A549 (cell line): ENCODE results near the gene CYP2D6. TPM values are rescaled to one million over a fixed set of nuclear protein-coding genes. Genes with fewer than 3 reads are reported as not detected.
"Not testable (repeated sequence)": the region's sequence is repeated elsewhere in the genome, so short reads cannot be mapped to it uniquely, and the experiment has no call there.

Experiments
- ATAC-seq, 2 experiments: fragments of 200-7000 bp in 1 of 2; fragments of >200 bp in 1 of 2; cut with Nextera tagmentation in 1 of 2; cut with Tn5 transposase in 1 of 2; 3 replicates each; pipeline versions ENCODE4 v1.8.0 to v1.9.1; 2018 to 2020; ENCODE audit warnings: mild to moderate bottlenecking in 1 of 2, moderate library complexity in 1 of 2
- CTCF ChIA-PET: fragments of 300-600 bp; sonication (Branson Sonifier 250); formaldehyde crosslinking; extraction: SDS; loops from one replicate; lab custom pipeline; 2021; ENCODE audit warnings: antibody characterized with exemption, inconsistent platforms; lab: Yijun Ruan, JAX
- POLR2A ChIA-PET: fragments of 350-600 bp; formaldehyde crosslinking; extraction: SDS; loops from one replicate; lab custom pipeline; 2021; ENCODE audit warnings: antibody characterized with exemption, inconsistent platforms; lab: Yijun Ruan, JAX
- DNase-seq, 2 experiments: peaks; one replicate each; pipeline versions ENCODE4 v3.0.0 to v3.0.0-alpha.2; 2011 to 2016; ENCODE audit warnings: low read depth in 1 of 2, low spot score in 1 of 2
- FAIRE-seq: peaks from 2 replicates; lab custom pipeline; 2011; peaks lifted over from hg19 to GRCh38; lab: Jason Lieb, UNC
- H3K27ac ChIP-seq, 2 experiments: fragments of >200 bp; sonication (Bioruptor Twin); formaldehyde crosslinking; 3 replicates each; pipeline ENCODE4 v1.5.1; 2016 to 2017
- H3K4me1 ChIP-seq: fragments of >200 bp; sonication (Bioruptor Twin); formaldehyde crosslinking; 3 replicates; pipeline ENCODE4 v1.6.1; 2016
- H3K4me2 ChIP-seq: fragments of >200 bp; sonication (Bioruptor Twin); formaldehyde crosslinking; 3 replicates; pipeline ENCODE4 v1.6.1; 2016
- H3K4me3 ChIP-seq: fragments of >200 bp; sonication (Bioruptor Twin); formaldehyde crosslinking; 3 replicates; pipeline ENCODE4 v1.5.1; 2016
- H3K9me3 ChIP-seq: fragments of >200 bp; sonication (Bioruptor Twin); formaldehyde crosslinking; 3 replicates; pipeline ENCODE4 v1.6.1; 2016
- CHD2 ChIP-seq: fragments of 150-350 bp; IDR thresholded peaks from 2 replicates; pipeline ENCODE4 v1.6.1; 2014; ENCODE audit warnings: low read length; ENCODE audit not compliant: partially characterized antibody
- CHD4 ChIP-seq: fragments of 200-600 bp; sonication (generic); IDR thresholded peaks from 2 replicates; pipeline ENCODE4 v1.6.1; 2016; ENCODE audit warnings: antibody characterized with exemption, mild to moderate bottlenecking, borderline replicate concordance
- EHF ChIP-seq: fragments of 250-450 bp; sonication (Bioruptor Pico); IDR thresholded peaks from 2 replicates; pipeline ENCODE4 v1.5.0; 2020; ENCODE audit warnings: mild to moderate bottlenecking
- FOSL2 ChIP-seq, 2 experiments: fragments of 450-650 bp in 1 of 2; fragments of >200 bp in 1 of 2; sonication (Bioruptor Twin) in 1 of 2; formaldehyde crosslinking; IDR thresholded peaks; 2 replicates each; pipeline versions ENCODE4 v1.5.0 to v1.6.1; 2016 to 2020; ENCODE audit warnings: mild to moderate bottlenecking in 1 of 2, moderate library complexity in 1 of 2
- FOXS1 ChIP-seq: fragments of 250-450 bp; sonication (Bioruptor Pico); IDR thresholded peaks from 2 replicates; pipeline ENCODE4 v1.5.0; 2020; ENCODE audit warnings: mild to moderate bottlenecking, moderate library complexity
- HES2 ChIP-seq: fragments of >200 bp; sonication (Bioruptor Twin); formaldehyde crosslinking; IDR thresholded peaks from 2 replicates; pipeline ENCODE4 v1.6.1; 2016
- JUN ChIP-seq, 2 experiments: fragments of >200 bp; sonication (Bioruptor Twin); formaldehyde crosslinking; IDR thresholded peaks; 2 replicates in 1 of 2; 3 replicates in 1 of 2; pipeline ENCODE4 v1.6.1; 2016 to 2017
- JUNB ChIP-seq: fragments of >200 bp; sonication (Bioruptor Twin); formaldehyde crosslinking; IDR thresholded peaks from 2 replicates; pipeline ENCODE4 v1.6.1; 2016
- KDM1A ChIP-seq: fragments of 200-600 bp; sonication (generic); IDR thresholded peaks from 2 replicates; pipeline ENCODE4 v1.6.1; 2016; ENCODE audit warnings: low read depth, mild to moderate bottlenecking
- MAFK ChIP-seq: fragments of 450-650 bp; IDR thresholded peaks from 2 replicates; pipeline ENCODE4 v1.6.1; 2014; ENCODE audit not compliant: partially characterized antibody
- MAX ChIP-seq: IDR thresholded peaks from 2 replicates; pipeline ENCODE4 v1.6.1; 2012
- MAZ ChIP-seq: fragments of 150-350 bp; IDR thresholded peaks from 2 replicates; pipeline ENCODE4 v1.6.1; 2014; ENCODE audit warnings: antibody characterized with exemption, low read depth, low read length, borderline replicate concordance
- MYC ChIP-seq: IDR thresholded peaks from 2 replicates; pipeline ENCODE4 v1.6.1; 2012; ENCODE audit warnings: mild to moderate bottlenecking, inconsistent platforms, low read length, improper control_type of control experiment, borderline replicate concordance
- NR3C1 ChIP-seq: fragments of >200 bp; sonication (Bioruptor Twin); formaldehyde crosslinking; IDR thresholded peaks from 3 replicates; pipeline ENCODE4 v1.6.1; 2017
- PBX3 ChIP-seq: IDR thresholded peaks from 2 replicates; pipeline ENCODE4 v1.6.1; 2012
- RAD21 ChIP-seq, 2 experiments: fragments of >200 bp in 1 of 2; sonication (Bioruptor Twin) in 1 of 2; formaldehyde crosslinking in 1 of 2; IDR thresholded peaks in 1 of 2; conservative IDR thresholded peaks in 1 of 2; 2 replicates in 1 of 2; 3 replicates in 1 of 2; pipeline ENCODE4 v1.6.1; 2012 to 2018; ENCODE audit warnings: inconsistent platforms in 1 of 2
- RARB ChIP-seq: fragments of 250-450 bp; sonication (Bioruptor Pico); IDR thresholded peaks from 2 replicates; pipeline ENCODE4 v1.8.0; 2021; ENCODE audit warnings: mild to moderate bottlenecking, moderate library complexity
- RCOR1 ChIP-seq: fragments of 150-350 bp; IDR thresholded peaks from 2 replicates; pipeline ENCODE4 v1.6.1; 2014; ENCODE audit warnings: antibody characterized with exemption, low read length, low read depth
- RNF2 ChIP-seq: fragments of 200-600 bp; sonication (generic); IDR thresholded peaks from 2 replicates; pipeline ENCODE4 v1.6.1; 2016; ENCODE audit warnings: low read depth, mild to moderate bottlenecking, antibody characterized with exemption, moderate library complexity, borderline replicate concordance
- SREBF2 ChIP-seq: fragments of 450-650 bp; IDR thresholded peaks from 2 replicates; pipeline ENCODE4 v1.6.1; 2014; ENCODE audit warnings: mild to moderate bottlenecking, moderate library complexity
- TFCP2L1 ChIP-seq: fragments of 250-450 bp; sonication (Bioruptor Pico); IDR thresholded peaks from 2 replicates; pipeline ENCODE4 v1.5.0; 2021; ENCODE audit warnings: mild to moderate bottlenecking
- TP53 ChIP-seq: fragments of 250-450 bp; sonication (Bioruptor Pico); IDR thresholded peaks from 2 replicates; pipeline ENCODE4 v1.5.0; 2021; ENCODE audit warnings: mild to moderate bottlenecking, moderate library complexity
- ZFP36 ChIP-seq: fragments of 450-650 bp; IDR thresholded peaks from 2 replicates; pipeline ENCODE4 v1.6.1; 2014; ENCODE audit warnings: borderline replicate concordance; ENCODE audit not compliant: partially characterized antibody
- ZSCAN20 ChIP-seq: fragments of 250-450 bp; sonication (Bioruptor Pico); IDR thresholded peaks from 2 replicates; pipeline ENCODE4 v1.8.0; 2022; ENCODE audit warnings: mild to moderate bottlenecking, moderate library complexity
- WGBS: methylation state at CpG from one replicate; pipeline ENCODE4 v1.1.6; 2017; ENCODE audit errors: missing lambda C conversion rate; 5-methylcytosine and 5-hydroxymethylcytosine counted together
- polyA plus RNA-seq, 4 experiments: library from polyadenylated mRNA; depleted of rRNA in 3 of 4; stranded (reverse); fragments of >200 nt; fragmentation: RNase III in 1 of 4; extraction: RNeasy Plus Mini Kit Qiagen cat#74134 plus additional on column Dnase treatment in 1 of 4; gene quantifications; 2 replicates in 3 of 4; 3 replicates in 1 of 4; pipeline ENCODE4 v1.2.3, GENCODE V29; 2011 to 2017
- TF ChIP-seq, protein P1 (sequence below): fragments of >200 bp; sonication (Bioruptor Twin); formaldehyde crosslinking; IDR thresholded peaks from 3 replicates; pipeline ENCODE4 v1.5.1; 2016
- TF ChIP-seq, protein P2 (sequence below): fragments of 150-350 bp; IDR thresholded peaks from 2 replicates; pipeline ENCODE4 v1.6.1; 2014; ENCODE audit warnings: low read depth, mild to moderate bottlenecking, low read length
- TF ChIP-seq, protein P3 (sequence below): fragments of >200 bp; sonication (Bioruptor Twin); formaldehyde crosslinking; IDR thresholded peaks from 3 replicates; pipeline ENCODE4 v1.6.1; 2016
- TF ChIP-seq, protein P4 (sequence below): fragments of 450-650 bp; IDR thresholded peaks from 2 replicates; pipeline ENCODE4 v1.6.1; 2014; ENCODE audit warnings: antibody characterized with exemption

The CYP2D6 gene
- polyA plus RNA-seq, 2 of the 4 experiments (the other 2 are of a cell fraction): 0.59 to 0.63 TPM

DNA sequence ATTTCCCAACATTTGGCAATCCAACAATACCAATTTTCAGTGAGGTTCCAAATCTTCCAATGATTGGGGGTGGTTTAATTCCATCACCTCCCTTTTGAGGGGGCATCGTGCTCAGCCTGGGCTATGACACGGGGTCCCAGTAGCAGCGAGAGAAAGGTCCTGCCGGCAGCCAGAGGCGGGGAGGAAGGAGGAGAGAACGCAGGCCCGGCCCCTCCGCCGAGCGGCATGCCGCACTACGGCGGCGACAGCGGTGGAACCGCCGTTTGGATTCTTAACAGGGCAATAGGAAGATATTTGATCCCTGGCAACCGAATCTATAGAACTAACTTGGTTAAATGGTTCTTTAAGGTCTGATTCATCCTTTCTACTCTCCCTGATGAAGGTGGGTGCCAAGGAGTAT, 21.8 kb downstream of the CYP2D6 start:
- POLR2A ChIA-PET: no interaction called here
- no peaks in the 10 kb centered on the region for H3K4me1 ChIP-seq
- FAIRE-seq: no peak
- peaks cover 11% of the 10 kb centered on the region; the same call in 2 of the 3 replicates for H3K9me3 ChIP-seq
- TF ChIP-seq TP53 (CRISPR knock-in tag) (no peak), NR3C1 (no peak), RAD21 (conservative IDR thresholded peaks at IDR 0.05 in 1 of 2, IDR thresholded peaks at IDR 0.05 in 1 of 2) (no peak), KDM1A (no peak), ZSCAN20 (no peak), SREBF2 (no peak), RNF2 (no peak), MAFK (no peak), ZFP36 (no peak), MAX (no peak), PBX3 (no peak)
- TF ChIP-seq, protein P1, sequence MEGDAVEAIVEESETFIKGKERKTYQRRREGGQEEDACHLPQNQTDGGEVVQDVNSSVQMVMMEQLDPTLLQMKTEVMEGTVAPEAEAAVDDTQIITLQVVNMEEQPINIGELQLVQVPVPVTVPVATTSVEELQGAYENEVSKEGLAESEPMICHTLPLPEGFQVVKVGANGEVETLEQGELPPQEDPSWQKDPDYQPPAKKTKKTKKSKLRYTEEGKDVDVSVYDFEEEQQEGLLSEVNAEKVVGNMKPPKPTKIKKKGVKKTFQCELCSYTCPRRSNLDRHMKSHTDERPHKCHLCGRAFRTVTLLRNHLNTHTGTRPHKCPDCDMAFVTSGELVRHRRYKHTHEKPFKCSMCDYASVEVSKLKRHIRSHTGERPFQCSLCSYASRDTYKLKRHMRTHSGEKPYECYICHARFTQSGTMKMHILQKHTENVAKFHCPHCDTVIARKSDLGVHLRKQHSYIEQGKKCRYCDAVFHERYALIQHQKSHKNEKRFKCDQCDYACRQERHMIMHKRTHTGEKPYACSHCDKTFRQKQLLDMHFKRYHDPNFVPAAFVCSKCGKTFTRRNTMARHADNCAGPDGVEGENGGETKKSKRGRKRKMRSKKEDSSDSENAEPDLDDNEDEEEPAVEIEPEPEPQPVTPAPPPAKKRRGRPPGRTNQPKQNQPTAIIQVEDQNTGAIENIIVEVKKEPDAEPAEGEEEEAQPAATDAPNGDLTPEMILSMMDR: no peak
- TF ChIP-seq, protein P2, sequence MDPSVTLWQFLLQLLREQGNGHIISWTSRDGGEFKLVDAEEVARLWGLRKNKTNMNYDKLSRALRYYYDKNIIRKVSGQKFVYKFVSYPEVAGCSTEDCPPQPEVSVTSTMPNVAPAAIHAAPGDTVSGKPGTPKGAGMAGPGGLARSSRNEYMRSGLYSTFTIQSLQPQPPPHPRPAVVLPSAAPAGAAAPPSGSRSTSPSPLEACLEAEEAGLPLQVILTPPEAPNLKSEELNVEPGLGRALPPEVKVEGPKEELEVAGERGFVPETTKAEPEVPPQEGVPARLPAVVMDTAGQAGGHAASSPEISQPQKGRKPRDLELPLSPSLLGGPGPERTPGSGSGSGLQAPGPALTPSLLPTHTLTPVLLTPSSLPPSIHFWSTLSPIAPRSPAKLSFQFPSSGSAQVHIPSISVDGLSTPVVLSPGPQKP: no peak
- TF ChIP-seq, all 56 proteins: peak for 0
- DNase-seq (no peak), ATAC-seq (no peak)
- H3K4me2 ChIP-seq: no peak overlapping the region
- no peak overlapping the region for H3K27ac ChIP-seq
- no peak overlapping the region for H3K4me3 ChIP-seq
- CTCF ChIA-PET: interaction anchor here (1.3 kb wide), 1 partner anchor 18 kb away, joined by 8 read pairs; the partner anchor contains the start of gene NDUFA6
- 81% methylated on average over 16 of the region's 18 CpGs for WGBS

DNA sequence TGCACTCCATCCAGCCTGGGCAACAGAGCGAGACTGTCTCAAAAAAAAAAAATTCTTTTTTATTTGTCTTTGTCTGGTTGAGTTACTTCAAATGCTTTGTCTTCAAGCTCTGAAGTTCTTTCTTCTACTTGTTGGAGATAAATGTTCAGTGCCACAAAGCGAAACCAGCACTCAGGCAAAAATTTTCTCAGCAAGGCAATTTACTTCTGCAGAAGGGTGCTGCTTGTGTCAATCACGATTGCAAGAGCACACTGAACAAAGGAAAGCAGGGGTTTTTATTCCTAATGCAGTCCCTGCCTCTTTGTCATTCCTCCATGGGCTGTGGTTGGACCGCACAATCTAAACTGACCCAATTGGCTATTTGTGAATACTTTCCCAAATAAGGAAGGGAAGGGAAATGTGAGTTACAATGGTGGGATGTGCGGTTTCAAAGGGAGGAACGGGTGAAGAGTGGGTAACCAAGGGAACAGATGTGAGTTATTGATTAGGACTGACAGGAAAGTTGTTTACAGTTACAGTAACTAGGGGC, 26.2 kb downstream of the CYP2D6 start:
- CTCF ChIA-PET: interaction anchor here (0.9 to 1.4 kb wide), 2 partner anchors 14 to 64 kb away, joined by 3 to 5 read pairs; partner anchors contain the start of gene NDUFA6
- H3K27ac ChIP-seq, FAIRE-seq, DNase-seq, POLR2A ChIA-PET, H3K4me3 ChIP-seq, H3K4me2 ChIP-seq, ATAC-seq, H3K4me1 ChIP-seq: not testable (repeated sequence)
- H3K9me3 ChIP-seq: peaks cover 22% of the 10 kb centered on the region; the same call in 2 of the 3 replicates
- 56% methylated on average over 6 of the region's 6 CpGs for WGBS

GRCh38 chr22:42101199-42101598, 29.4 kb downstream of the CYP2D6 start:
- FAIRE-seq (no peak), ATAC-seq (no peak), DNase-seq (no peak)
- Histone ChIP-seq H3K4me2 (no peak overlapping the region), H3K4me1 (no peaks in the 10 kb centered on the region), H3K9me3 (peaks cover 22% of the 10 kb centered on the region; the same call in 2 of the 3 replicates), H3K27ac (no peak overlapping the region), H3K4me3 (no peak overlapping the region)
- WGBS: 63% methylated on average over 3 of the region's 3 CpGs
- CTCF ChIA-PET: interaction anchor here (0.6 kb wide), 1 partner anchor 144 kb away, joined by 3 read pairs; no protein-coding TSS in a partner anchor
- POLR2A ChIA-PET: no interaction called here
- TF ChIP-seq FOSL2 (IDR thresholded peaks at IDR 0.05) (no peak), FOSL2 (CRISPR knock-in tag; IDR thresholded peaks at IDR 0.05) (no peak), RCOR1 (no peak), CHD2 (no peak), MYC (no peak), JUN (IDR thresholded peaks at IDR 0.05) (no peak), JUNB (no peak), MAZ (no peak), FOXS1 (CRISPR knock-in tag) (no peak), ZFP36 (no peak), CHD4 (no peak), HES2 (no peak), TFCP2L1 (CRISPR knock-in tag) (no peak), EHF (CRISPR knock-in tag) (no peak), RARB (CRISPR knock-in tag) (no peak)
- TF ChIP-seq, protein P3, sequence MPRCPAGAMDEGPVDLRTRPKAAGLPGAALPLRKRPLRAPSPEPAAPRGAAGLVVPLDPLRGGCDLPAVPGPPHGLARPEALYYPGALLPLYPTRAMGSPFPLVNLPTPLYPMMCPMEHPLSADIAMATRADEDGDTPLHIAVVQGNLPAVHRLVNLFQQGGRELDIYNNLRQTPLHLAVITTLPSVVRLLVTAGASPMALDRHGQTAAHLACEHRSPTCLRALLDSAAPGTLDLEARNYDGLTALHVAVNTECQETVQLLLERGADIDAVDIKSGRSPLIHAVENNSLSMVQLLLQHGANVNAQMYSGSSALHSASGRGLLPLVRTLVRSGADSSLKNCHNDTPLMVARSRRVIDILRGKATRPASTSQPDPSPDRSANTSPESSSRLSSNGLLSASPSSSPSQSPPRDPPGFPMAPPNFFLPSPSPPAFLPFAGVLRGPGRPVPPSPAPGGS: no peak
- TF ChIP-seq, protein P4, sequence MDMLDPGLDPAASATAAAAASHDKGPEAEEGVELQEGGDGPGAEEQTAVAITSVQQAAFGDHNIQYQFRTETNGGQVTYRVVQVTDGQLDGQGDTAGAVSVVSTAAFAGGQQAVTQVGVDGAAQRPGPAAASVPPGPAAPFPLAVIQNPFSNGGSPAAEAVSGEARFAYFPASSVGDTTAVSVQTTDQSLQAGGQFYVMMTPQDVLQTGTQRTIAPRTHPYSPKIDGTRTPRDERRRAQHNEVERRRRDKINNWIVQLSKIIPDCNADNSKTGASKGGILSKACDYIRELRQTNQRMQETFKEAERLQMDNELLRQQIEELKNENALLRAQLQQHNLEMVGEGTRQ: no peak
